Sigmoid colon (tissue), 4 donors: ENCODE measurements around the gene LPAR1.

ENCODE experiments used
- CTCF ChIP-seq, 4 experiments: fragments of 450-650 bp in 3 of 4; fragments of 200-600 bp in 1 of 4; IDR thresholded peaks; one replicate each; pipeline ENCODE4 v1.5.1; 2016 to 2019; ENCODE audit warnings: antibody characterized with exemption in 4 of 4, mild to moderate bottlenecking in 3 of 4, moderate library complexity in 2 of 4
- EP300 ChIP-seq, 4 donors: sonication (generic); formaldehyde crosslinking; IDR thresholded peaks; one replicate each; pipeline ENCODE4 v1.6.1; 2017; ENCODE audit warnings: antibody characterized with exemption in 4 of 4
- POLR2A ChIP-seq, 2 donors: fragments of 450-650 bp; IDR thresholded peaks; one replicate each; pipeline ENCODE4 v1.6.1; 2016; ENCODE audit warnings: antibody characterized with exemption in 2 of 2, mild to moderate bottlenecking in 2 of 2, moderate library complexity in 2 of 2

- TF ChIP-seq POLR2A (IDR thresholded peaks at IDR 0.05): no peak
- TF ChIP-seq CTCF (IDR thresholded peaks at IDR 0.05): no peak
- TF ChIP-seq EP300 (IDR thresholded peaks at IDR 0.05): no peak
Measured at GRCh38 chr9:110940951-110941557, 97.2 kb downstream of the LPAR1 start.
